K562 (cell line): ENCODE data around the gene PRKAG2.

Experiments
- MTA2 ChIP-seq: fragments of 450-650 bp; IDR thresholded peaks from 2 replicates; pipeline ENCODE4 v1.6.1; 2016; ENCODE audit warnings: low read depth
- NCOA6 ChIP-seq: fragments of 450-650 bp; IDR thresholded peaks from 2 replicates; pipeline ENCODE4 v1.6.1; 2017; ENCODE audit warnings: mild to moderate bottlenecking
- POLR2A ChIP-seq: fragments of 450-650 bp; conservative IDR thresholded peaks from 2 replicates; pipeline ENCODE4 v1.6.1; 2016
- RAD21 ChIP-seq, 2 experiments: fragments of 250-450 bp in 1 of 2; fragments of 450-650 bp in 1 of 2; sonication (Bioruptor Pico) in 1 of 2; formaldehyde crosslinking in 1 of 2; IDR thresholded peaks in 1 of 2; conservative IDR thresholded peaks in 1 of 2; 2 replicates each; pipeline versions ENCODE4 v1.4.0 to v1.8.0; 2020 to 2022; ENCODE audit warnings: mild to moderate bottlenecking in 2 of 2, moderate library complexity in 1 of 2

DNA sequence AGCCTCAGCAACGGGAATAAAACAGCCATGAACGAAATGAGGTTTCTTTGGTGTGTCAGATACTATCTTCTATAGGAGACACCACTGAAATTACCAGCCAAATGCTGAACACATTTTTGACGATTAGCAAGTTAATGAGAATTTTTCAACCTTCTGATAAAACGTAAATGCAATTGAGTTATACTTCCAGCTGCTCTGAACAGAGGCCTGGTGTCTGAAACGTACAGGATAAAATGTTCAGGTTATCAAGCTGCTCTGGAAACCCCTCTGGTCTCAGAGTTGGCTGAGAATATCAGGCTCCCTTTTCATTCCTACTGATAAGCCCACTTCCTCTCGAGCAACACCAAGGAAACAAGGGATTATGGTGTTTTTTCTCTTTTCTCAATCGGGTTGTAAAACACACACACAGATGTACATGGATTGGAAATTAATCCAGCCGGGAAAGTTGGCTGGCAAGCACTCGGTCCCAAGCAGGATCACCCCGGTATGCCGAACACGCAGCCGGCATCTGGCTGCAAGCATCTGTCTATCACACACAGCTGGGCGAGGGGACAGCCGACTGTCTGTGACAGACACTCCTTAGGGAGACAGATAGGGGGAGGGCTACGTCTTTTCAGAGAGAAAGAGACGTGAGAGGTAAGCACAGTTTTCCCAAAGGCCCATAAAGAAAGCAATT lies 171.8 kb downstream of the PRKAG2 start:
- TF ChIP-seq RAD21 (CRISPR knock-in tag; conservative IDR thresholded peaks at IDR 0.05 in 1 of 2, IDR thresholded peaks at IDR 0.05 in 1 of 2) (no peak), MTA2 (no peak), POLR2A (no peak), NCOA6 (no peak)
